ENCODE data around the gene ACADSB.

DNA sequence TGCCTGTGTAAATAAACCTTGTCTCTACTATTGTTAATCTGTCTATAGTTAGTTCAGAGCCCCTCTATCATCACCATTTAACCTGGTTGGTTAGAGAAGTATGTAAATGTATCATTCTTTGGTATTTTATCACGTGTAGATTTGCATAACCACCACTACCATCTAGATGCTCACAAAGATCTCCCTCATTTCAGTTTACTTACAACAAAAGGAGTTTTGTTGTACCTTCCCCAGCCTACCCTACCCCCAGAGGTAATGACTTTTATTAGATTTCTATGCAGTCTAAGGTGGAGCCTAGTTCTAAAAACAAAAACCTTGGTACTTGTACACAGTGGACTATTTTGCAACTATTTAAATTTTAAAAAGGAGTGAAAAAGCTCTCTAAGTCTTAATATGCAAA lies 17.5 kb downstream of the ACADSB start:
- no peak for TF ChIP-seq EZH2phosphoT487 (IDR thresholded peaks at IDR 0.05)
- TF ChIP-seq, protein P1, sequence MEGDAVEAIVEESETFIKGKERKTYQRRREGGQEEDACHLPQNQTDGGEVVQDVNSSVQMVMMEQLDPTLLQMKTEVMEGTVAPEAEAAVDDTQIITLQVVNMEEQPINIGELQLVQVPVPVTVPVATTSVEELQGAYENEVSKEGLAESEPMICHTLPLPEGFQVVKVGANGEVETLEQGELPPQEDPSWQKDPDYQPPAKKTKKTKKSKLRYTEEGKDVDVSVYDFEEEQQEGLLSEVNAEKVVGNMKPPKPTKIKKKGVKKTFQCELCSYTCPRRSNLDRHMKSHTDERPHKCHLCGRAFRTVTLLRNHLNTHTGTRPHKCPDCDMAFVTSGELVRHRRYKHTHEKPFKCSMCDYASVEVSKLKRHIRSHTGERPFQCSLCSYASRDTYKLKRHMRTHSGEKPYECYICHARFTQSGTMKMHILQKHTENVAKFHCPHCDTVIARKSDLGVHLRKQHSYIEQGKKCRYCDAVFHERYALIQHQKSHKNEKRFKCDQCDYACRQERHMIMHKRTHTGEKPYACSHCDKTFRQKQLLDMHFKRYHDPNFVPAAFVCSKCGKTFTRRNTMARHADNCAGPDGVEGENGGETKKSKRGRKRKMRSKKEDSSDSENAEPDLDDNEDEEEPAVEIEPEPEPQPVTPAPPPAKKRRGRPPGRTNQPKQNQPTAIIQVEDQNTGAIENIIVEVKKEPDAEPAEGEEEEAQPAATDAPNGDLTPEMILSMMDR (IDR thresholded peaks at IDR 0.05): no peak

Data from neural progenitor cell (in vitro differentiated cells).